Heart right ventricle (tissue), 16 donors: Measurements from ENCODE around the gene OTUD7B. TPM values are rescaled to one million over a fixed set of nuclear protein-coding genes. Genes with fewer than 3 reads are reported as not detected.

ENCODE experiments used
- ATAC-seq, 8 donors: fragments of 200-7000 bp; cut with Tn5 transposase; one replicate each; pipeline ENCODE4 v1.9.1; 2020; ENCODE audit warnings: mild to moderate bottlenecking in 8 of 8, moderate library complexity in 8 of 8, moderate number of reproducible peaks in 1 of 8
- DNase-seq, 2 donors: peaks; one replicate each; pipeline ENCODE4 v3.0.0-alpha.2; 2020
- H3K27ac ChIP-seq, 10 donors: fragments of 200-600 bp; sonication (generic) in 2 of 10; one replicate each; pipeline versions ENCODE4 v1.5.0 to v1.8.0; 2020 to 2022; ENCODE audit warnings: mild to moderate bottlenecking in 3 of 10
- H3K27me3 ChIP-seq, 7 donors: fragments of 200-600 bp; one replicate each; pipeline ENCODE4 v1.8.0; 2021 to 2022; ENCODE audit warnings: mild to moderate bottlenecking in 2 of 7
- H3K36me3 ChIP-seq, 9 donors: fragments of 200-600 bp; sonication (generic) in 1 of 9; one replicate each; pipeline versions ENCODE4 v1.5.0 to v1.8.0; 2020 to 2022; ENCODE audit warnings: mild to moderate bottlenecking in 2 of 9
- H3K4me1 ChIP-seq, 9 donors: fragments of 200-600 bp; sonication (generic) in 1 of 9; one replicate each; pipeline versions ENCODE4 v1.5.0 to v1.8.0; 2020 to 2022; ENCODE audit warnings: mild to moderate bottlenecking in 4 of 9
- H3K4me3 ChIP-seq, 10 donors: fragments of 200-600 bp; sonication (generic) in 2 of 10; one replicate each; pipeline versions ENCODE4 v1.5.0 to v1.8.0; 2020 to 2022; ENCODE audit warnings: mild to moderate bottlenecking in 7 of 10, moderate library complexity in 2 of 10
- H3K9me3 ChIP-seq, 11 donors: fragments of 200-600 bp in 10 of 11; sonication (generic) in 2 of 11; one replicate each; pipeline versions ENCODE4 v1.5.0 to v1.8.0; 2013 to 2022; ENCODE audit warnings: mild to moderate bottlenecking in 2 of 11, control low read depth in 1 of 11, moderate library complexity in 1 of 11
- WGBS, 2 donors: extraction: QIAGEN DNeasy Blood & Tissue Kit; methylation state at CpG; one replicate each; pipeline ENCODE4 v1.1.7; 2013; ENCODE audit warnings: inconsistent platforms in 1 of 2; 5-methylcytosine and 5-hydroxymethylcytosine counted together
- intact Hi-C, 10 donors: fragments of 100-400 bp; cut with DNase I; formaldehyde crosslinking; loops; one replicate each; pipeline versions ENCODE4 v1.11.1 to v1.14.2; 2022
- polyA plus RNA-seq, 2 donors: library from polyadenylated mRNA; stranded (reverse); fragments of 200-250 nt; gene quantifications; one replicate each; pipeline ENCODE4 v1.2.3, GENCODE V29; 2013
- total RNA-seq, 10 donors: library from RNA; stranded (reverse); fragmentation: NEBNext Ultra II Directional in 3 of 10; extraction: Animal tissue kit (Norgen Biotek cat#: 25700) in 3 of 10; gene quantifications; one replicate each; pipeline versions ENCODE4 v1.2.1 to v1.2.4, GENCODE V29; 2021 to 2023
- TF ChIP-seq, protein P1 (sequence below), 9 donors: fragments of 200-600 bp; sonication (generic) in 2 of 9; IDR thresholded peaks; one replicate each; pipeline versions ENCODE4 v1.5.0 to v1.8.0; 2021 to 2022; ENCODE audit warnings: antibody characterized with exemption in 9 of 9, mild to moderate bottlenecking in 5 of 9, moderate library complexity in 1 of 9
- donor health status: Arrhythmogenic right ventricular cardiomyopathy.
- donor health status: ischemic (EF 13 %, LVEDD 7.1; RV severe dilation, severe dysfunction).
- donor health status: healthy with polysubstance abuse.
- donor health status: DM: no; HTN: yes; CAD: no.
- donor health status: DM: no; HTN: no; CAD: no.
- donor health status: ischemic (EF 25% LVEDD 6.9; RV normal size, moderate dysfunction).
- donor health status: ischemic (EF 25% LVEDD 5.7; RV mildly dilated, moderate dysfunction).
- donor health status: healthy.
- donor health status: DM: yes; HTN: yes; CAD: no.
- donor health status: Ischemic cardiomyopathy.
- donor health status: ischemic (EF 35%, LVEDD 5.7; RV mildly dilated, moderate dysfunction).
- donor health status: nonischemic (EF 11% LVEDD 7.7; RV severe dilation, severe dysfunction).
- donor health status: DM: yes; HTN: yes; CAD: no.
- donor health status: PGD.
- donor health status: ischemic (EF 29% LVEDD 5.4; RV normal size, mild dysfunction).
- donor health status: nonischemic (EF 23%, LVEDD 6.1; RV moderate dilation, normal function).

Gene OTUD7B
- total and polyA plus RNA-seq, 12 donors, result 3.1 to 34.4 (median 28.1) TPM

DNA sequence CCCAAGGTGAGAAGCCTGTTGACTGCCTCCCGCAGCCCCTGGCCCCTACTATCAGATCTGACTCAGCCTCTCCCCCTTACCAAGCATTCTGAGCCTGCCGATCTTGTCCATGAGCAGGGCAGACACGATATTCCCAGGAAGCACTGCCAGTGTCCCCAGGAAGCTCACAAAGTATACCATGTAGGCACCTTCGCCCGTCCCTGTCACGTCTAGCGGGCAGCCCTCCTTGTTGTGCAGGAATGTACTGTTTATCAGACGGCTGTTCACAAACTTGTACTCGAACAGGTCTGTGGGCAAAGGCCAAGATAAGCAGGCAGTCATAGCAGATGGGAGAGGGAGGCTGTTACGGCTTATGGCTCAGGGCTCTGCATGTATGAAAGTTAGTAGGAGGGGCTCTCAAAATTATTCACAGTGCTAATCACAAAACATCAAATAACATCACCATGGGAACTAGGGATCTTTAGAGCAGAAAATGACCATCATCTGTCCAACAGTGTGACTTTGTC, 103.9 kb downstream of the OTUD7B start:
- no peak for ATAC-seq
- Histone ChIP-seq H3K36me3 (no peaks in the 10 kb centered on the region), H3K27ac (no peak overlapping the region), H3K27me3 (no peaks in the 10 kb centered on the region), H3K4me1 (no peaks in the 10 kb centered on the region), H3K9me3 (no peaks in the 10 kb centered on the region), H3K4me3 (no peak overlapping the region)
- no peak for DNase-seq
- 57 to 68% methylated on average over 10 of the region's 10 CpGs for WGBS, 2 donors
- TF ChIP-seq, protein P1, sequence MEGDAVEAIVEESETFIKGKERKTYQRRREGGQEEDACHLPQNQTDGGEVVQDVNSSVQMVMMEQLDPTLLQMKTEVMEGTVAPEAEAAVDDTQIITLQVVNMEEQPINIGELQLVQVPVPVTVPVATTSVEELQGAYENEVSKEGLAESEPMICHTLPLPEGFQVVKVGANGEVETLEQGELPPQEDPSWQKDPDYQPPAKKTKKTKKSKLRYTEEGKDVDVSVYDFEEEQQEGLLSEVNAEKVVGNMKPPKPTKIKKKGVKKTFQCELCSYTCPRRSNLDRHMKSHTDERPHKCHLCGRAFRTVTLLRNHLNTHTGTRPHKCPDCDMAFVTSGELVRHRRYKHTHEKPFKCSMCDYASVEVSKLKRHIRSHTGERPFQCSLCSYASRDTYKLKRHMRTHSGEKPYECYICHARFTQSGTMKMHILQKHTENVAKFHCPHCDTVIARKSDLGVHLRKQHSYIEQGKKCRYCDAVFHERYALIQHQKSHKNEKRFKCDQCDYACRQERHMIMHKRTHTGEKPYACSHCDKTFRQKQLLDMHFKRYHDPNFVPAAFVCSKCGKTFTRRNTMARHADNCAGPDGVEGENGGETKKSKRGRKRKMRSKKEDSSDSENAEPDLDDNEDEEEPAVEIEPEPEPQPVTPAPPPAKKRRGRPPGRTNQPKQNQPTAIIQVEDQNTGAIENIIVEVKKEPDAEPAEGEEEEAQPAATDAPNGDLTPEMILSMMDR (IDR thresholded peaks at IDR 0.05), result no peak
- intact Hi-C loops, result loop anchor here in 1 of 10 donors (10.0 kb wide), 1 partner anchor 138 kb away; no protein-coding TSS in a partner anchor

DNA sequence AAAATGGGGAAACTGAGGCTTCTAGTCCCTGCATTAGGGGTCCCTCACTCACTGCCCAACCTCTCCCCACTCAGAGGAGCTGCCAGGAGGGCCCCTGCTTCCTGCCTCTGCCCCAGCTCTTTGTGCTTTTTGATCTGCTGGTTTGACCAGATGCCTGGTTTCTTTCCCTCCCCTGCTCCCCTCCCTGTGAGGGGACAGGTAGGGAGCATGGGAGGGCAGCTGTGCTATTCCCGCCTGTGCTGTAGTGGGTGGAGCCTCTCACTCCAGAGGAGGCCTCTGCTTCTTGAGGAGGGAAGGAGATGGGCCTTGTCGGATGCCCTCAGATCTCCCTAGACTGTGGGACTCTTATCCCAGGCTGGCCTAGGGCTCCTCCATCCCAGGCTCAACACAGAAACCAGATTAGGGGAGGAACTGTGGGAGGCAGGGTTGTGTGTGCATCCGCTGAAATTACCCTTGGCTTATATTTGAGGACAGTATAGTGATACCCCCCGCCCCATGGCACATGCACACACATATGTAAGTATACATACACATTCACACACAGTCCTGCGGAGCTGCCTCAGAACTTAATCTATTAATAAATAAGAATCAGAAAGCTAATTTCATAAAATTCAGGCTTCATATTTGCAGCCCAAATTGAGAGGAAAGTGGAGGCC, 106.6 kb downstream of the OTUD7B start:
- no peaks in the 10 kb centered on the region for H3K9me3 ChIP-seq
- peaks cover 4 to 15% (median 10%) of the 10 kb centered on the region in 9 donors for H3K4me1 ChIP-seq
- H3K27ac ChIP-seq, result no peak overlapping the region
- no peak overlapping the region for H3K4me3 ChIP-seq
- 86 to 90% methylated on average over 5 of the region's 5 CpGs for WGBS, 2 donors
- H3K27me3 ChIP-seq, result no peaks in the 10 kb centered on the region
- intact Hi-C loops, result loop anchor here in 2 of 10 donors (2.0 to 10.0 kb wide), 3 partner anchors 19 to 148 kb away; no protein-coding TSS in a partner anchor
- TF ChIP-seq, protein P1 (IDR thresholded peaks at IDR 0.05), result no peak
- H3K36me3 ChIP-seq, result no peaks in the 10 kb centered on the region
- DNase-seq (no peak), ATAC-seq (no peak)

GRCh38 chr1:149899460-149900284, 110.9 kb downstream of the OTUD7B start, which contains the start of gene BOLA1:
BOLA1 (plus strand) TSS chr1:149899568; CDS start chr1:149900060, 492 bp downstream.
- peak; percentile 92 to 95 for DNase-seq
- H3K4me1 ChIP-seq, result peaks cover 4 to 15% (median 10%) of the 10 kb centered on the region in 9 donors
- H3K9me3 ChIP-seq, result no peaks in the 10 kb centered on the region
- no peaks in the 10 kb centered on the region for H3K27me3 ChIP-seq
- H3K27ac ChIP-seq, result peak within 1 kb of the TSS; percentile 63 to 92 (median 87)
- H3K36me3 ChIP-seq, result no peaks in the 10 kb centered on the region
- peak within 1 kb of the TSS; percentile 36 to 76 (median 64) for H3K4me3 ChIP-seq
- intact Hi-C loops, result loop anchor here in 4 of 10 donors (5.0 to 10.0 kb wide), 5 partner anchors 33 to 155 kb away; partner anchors contain the start of gene MTMR11 (in 1 of the 4)
- ATAC-seq, result peak; percentile 98 to 100 (median 100)
- TF ChIP-seq, protein P1 (IDR thresholded peaks at IDR 0.05), result no peak
- 3 to 5% methylated on average over 65 of the region's 65 CpGs for WGBS, 2 donors

- ATAC-seq (no peak), DNase-seq (no peak)
- peaks cover 4 to 15% (median 10%) of the 10 kb centered on the region in 9 donors for H3K4me1 ChIP-seq
- H3K9me3 ChIP-seq, result no peaks in the 10 kb centered on the region
- no peaks in the 10 kb centered on the region for H3K36me3 ChIP-seq
- WGBS, 2 donors, result 86 to 92% methylated on average over 4 of the region's 4 CpGs
- no peak overlapping the region for H3K4me3 ChIP-seq
- no peak overlapping the region for H3K27ac ChIP-seq
- intact Hi-C loops, result loop anchor here in 3 of 10 donors (5.0 to 10.0 kb wide), 3 partner anchors 36 to 158 kb away; partner anchors contain the start of gene MTMR11 (in 1 of the 3)
- TF ChIP-seq, protein P1 (IDR thresholded peaks at IDR 0.05), result no peak
- H3K27me3 ChIP-seq, result no peaks in the 10 kb centered on the region
Measured at GRCh38 chr1:149896575-149896974, 114.0 kb downstream of the OTUD7B start.
